PC-3 (cell line): Measurements from ENCODE around the gene C11orf54.

Experiments used
- EZH2 ChIP-seq: fragments of 300-600 bp; sonication (generic); IDR thresholded peaks from one replicate; pipeline ENCODE4 v1.6.1; 2017; ENCODE audit warnings: antibody characterized with exemption, mild to moderate bottlenecking, low read length; ENCODE audit not compliant: unreplicated experiment
- EZH2phosphoT487 ChIP-seq: fragments of 300-600 bp; sonication (generic); IDR thresholded peaks from 2 replicates; pipeline ENCODE4 v1.6.1; 2018; ENCODE audit warnings: mild to moderate bottlenecking, antibody characterized with exemption, low read length, borderline replicate concordance
- TF ChIP-seq, protein P1 (sequence below): fragments of 300-600 bp; sonication (generic); conservative IDR thresholded peaks from 2 replicates; pipeline ENCODE4 v1.5.1; 2017; ENCODE audit warnings: antibody characterized with exemption, low read depth, mild to moderate bottlenecking, low read length

GRCh38 chr11:93772123-93772522 lies 30.7 kb downstream of the C11orf54 start:
- TF ChIP-seq, protein P1, sequence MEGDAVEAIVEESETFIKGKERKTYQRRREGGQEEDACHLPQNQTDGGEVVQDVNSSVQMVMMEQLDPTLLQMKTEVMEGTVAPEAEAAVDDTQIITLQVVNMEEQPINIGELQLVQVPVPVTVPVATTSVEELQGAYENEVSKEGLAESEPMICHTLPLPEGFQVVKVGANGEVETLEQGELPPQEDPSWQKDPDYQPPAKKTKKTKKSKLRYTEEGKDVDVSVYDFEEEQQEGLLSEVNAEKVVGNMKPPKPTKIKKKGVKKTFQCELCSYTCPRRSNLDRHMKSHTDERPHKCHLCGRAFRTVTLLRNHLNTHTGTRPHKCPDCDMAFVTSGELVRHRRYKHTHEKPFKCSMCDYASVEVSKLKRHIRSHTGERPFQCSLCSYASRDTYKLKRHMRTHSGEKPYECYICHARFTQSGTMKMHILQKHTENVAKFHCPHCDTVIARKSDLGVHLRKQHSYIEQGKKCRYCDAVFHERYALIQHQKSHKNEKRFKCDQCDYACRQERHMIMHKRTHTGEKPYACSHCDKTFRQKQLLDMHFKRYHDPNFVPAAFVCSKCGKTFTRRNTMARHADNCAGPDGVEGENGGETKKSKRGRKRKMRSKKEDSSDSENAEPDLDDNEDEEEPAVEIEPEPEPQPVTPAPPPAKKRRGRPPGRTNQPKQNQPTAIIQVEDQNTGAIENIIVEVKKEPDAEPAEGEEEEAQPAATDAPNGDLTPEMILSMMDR, result no peak
- TF ChIP-seq EZH2, result no peak
- TF ChIP-seq EZH2phosphoT487, result no peak
